T47D (cell line): ENCODE data around the gene YY1.
A peak's percentile ranks its signal among the peaks of the same experiment; 100 is the strongest.
"Not testable (repeated sequence)": the region's sequence is repeated elsewhere in the genome, so short reads cannot be mapped to it uniquely, and the experiment has no call there.

ENCODE experiments used
- DNase-seq, 2 experiments: peaks; one replicate each; pipeline versions ENCODE4 v3.0.0 to v3.0.0-alpha.2; 2011 to 2012; ENCODE audit warnings: low read depth in 1 of 2, low spot score in 1 of 2
- JUND ChIP-seq: IDR thresholded peaks from 2 replicates; pipeline ENCODE4 v1.6.1; 2012; ENCODE audit warnings: low read depth
- in situ Hi-C: cut with HindIII; loops from 2 replicates; pipeline ENCODE4 v1.10.0; 2016; ENCODE audit warnings: low sequenced_read_pairs, low pct_unique_long_range_greater_than_20kb

Gene YY1

DNA sequence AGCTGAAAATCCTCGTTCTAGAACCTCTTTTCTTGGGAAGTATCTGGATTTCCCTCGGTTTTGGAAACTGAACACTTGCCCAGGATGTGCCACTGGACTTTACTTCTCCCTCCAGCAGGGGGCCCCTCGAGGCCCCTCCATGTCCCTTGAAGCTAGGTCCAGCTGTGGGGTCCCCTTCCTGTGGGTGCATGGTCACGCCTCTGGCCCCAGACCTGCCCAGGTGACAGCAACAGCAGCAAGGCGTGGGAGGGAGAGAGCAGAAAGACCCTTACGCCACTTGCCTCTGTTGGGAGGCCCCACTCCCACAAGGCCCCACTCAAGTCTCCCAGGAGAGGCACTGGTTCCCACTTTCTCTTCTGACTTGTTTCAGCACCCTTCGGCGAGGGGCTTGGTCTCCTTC, 64.2 kb downstream of the YY1 start:
- peak in 1 of 2 experiments; percentile 50 for DNase-seq
- in situ Hi-C loops, result no loop called here
- no peak for TF ChIP-seq JUND

DNA sequence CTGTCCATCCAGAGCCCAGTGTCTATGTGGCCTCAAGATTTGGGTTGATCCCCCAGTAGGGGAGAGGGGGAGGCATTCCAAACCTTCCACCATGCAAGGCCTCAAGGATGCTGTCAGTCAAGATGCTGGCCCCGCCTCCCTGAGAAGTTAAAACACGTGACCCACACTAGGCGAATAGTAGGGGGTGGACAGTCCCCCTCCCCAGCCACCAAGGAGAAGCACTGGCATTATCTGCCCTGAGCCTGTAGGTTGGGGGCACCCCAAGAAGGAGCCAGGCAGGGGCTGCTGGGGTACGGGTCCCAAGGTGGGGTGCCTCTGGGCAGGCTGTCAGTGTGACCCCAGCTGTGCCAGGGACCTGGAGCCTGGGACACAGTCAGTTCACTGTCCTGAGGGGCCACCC, 65.0 kb downstream of the YY1 start:
- no peak for TF ChIP-seq JUND
- peak in 1 of 2 experiments; percentile 35 for DNase-seq
- in situ Hi-C loops, result no loop called here

DNA sequence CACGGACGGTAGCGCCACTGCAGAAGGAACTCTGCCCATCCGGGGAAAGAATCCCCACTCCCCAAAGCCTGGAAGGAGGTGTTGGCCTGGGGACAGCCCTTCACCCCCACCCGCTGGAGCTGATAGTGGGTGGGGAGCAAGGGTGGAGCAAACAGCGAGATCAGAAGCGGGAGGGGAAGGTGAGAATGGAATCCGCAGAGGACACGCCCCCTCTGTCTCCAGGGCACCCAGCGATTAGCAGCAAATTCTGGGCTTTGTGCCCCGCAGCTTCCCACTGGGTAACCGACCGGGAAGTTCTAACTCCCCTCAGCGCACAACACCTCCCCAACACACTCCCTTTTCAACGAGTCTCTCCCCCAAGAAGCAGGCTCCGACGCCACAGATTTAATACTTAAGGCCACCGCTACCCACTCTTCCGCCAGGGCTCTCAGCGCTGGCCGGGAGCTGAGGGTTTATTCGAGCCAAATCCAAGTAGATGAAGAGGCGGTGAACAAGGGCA, 65.9 kb downstream of the YY1 start:
- no peak for TF ChIP-seq JUND
- peak; percentile 66 to 82 for DNase-seq
- in situ Hi-C loops, result no loop called here

DNA sequence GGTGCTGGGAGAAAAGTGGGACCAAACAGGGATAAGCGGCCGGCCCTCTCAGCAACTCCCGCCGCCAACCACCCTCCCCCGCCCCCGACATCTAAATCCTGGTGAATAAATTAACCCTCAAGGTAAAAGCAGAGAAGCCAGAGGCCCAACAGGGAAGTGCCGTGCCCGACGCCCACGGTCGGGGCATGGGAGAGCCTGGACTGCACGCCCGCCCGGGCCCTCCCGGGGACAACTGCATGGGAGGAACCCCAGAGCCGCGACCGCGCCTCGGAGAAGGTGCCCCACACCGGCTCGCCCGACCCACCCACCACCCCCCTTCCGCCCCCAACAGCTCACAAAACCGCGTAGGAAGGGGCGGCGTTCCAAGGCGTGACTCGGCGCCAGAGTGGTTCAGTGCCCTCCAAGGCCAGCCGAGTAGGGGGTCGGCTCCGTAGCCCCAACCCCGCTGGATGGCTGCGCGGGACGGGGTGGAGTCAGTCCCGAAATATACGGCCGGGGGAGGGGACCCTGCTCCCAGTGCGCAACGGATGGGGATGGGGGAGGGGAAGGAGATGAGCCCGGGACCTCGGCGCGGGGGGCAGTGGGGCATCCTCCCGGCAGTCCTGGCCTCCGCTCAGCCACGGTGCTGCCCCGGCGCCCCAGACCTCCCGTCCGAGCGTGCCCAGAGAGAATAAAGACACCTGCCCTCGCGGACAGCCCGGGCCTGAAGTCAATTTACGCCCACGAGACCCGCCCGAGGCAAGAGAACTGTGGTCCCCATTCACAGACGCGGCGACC, 66.6 kb downstream of the YY1 start:
- TF ChIP-seq JUND, result no peak
- peak; percentile 25 to 64 for DNase-seq
- in situ Hi-C loops, result no loop called here

DNA sequence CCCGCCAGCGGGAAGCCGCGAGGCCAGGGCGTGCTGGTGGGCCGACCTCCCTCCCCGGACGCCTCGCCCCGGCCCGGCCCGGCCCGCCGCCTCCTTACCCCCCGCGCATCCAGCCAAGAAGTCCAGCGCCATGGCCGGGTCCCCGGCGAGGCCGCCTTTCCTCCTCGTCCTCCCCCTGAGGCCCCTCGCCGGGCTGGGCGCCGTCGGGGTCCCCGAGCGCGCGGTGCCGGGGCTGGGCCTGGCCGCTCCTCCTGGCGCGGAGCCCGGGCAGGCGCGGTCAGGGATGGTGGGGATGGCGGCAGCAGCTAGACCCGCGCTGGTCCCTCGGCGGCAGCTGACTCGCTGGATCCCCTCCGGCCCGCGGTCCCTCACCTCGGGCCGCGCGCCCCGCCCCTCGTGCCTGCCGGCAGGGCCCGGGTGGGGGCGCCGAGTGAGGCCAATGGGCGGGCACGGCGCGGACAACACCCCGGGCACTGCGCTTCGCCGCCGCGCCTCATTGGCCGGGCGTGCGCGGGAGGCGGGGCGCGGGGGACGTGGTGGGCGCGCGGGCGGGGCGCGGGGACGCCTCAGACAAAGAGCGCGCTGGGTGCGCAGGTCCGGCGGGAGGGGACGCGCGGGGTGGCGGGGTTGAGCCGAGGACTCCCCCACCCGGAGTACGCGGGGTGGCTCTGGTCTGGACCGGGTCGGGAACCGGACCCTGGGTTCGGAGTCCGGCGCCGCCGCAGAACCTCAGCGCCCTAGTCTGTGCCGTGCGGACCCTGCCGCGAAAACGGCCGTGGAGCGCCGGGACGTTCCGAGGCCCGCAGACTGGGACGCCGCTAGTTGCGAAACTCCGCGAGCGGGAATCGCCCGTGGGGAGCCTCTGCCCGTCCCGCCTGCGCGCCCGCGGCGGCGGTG, 67.4 kb downstream of the YY1 start, which contains the start of gene SLC25A29:
Gene SLC25A29, minus strand, starts transcription at position 344 of the 897 bp plus-strand sequence. Its CDS starts 212 bp downstream, at position 132.
- peak; percentile 94 to 97 for DNase-seq
- no peak for TF ChIP-seq JUND
- in situ Hi-C loops, result no loop called here

DNA sequence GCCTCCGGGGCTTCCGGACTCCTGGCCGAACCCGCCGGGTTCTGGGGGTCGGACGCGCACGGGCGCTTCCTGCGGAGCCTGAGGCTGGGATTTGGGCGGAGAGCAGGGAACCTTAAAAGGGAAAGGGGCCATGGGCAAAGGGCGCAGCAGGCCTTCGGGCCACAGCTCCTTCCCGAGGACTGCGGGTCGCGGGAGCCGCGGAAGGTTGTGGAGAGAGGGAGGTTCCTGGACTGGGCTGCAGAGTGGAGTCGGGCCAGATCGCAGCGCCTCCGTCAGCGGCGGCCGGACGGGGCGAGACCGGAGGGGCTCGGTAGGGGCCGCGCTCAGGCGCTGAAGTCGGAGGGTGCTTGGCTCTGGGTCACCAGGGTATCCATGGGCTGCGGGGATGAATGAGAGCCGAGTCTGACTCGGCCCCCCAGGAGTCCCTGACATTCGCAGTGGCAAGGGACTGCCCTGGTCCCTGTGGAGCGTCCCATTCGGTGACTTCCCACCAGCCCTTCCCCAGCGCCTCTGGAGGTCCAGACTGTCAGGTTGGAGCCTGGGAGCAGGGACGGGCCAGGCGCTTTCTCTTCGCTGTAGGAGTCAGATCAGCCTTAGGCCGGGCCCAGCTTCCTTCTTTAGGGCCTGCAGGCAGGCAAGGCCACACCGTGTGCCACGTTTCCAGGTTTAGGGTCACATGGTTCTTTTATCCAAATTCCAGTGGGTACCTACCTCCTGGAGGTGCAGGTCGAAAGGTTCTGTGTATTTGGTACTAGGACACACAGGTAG, 68.2 kb downstream of the YY1 start:
- peak; percentile 51 to 61 for DNase-seq
- in situ Hi-C loops, result no loop called here
- no peak for TF ChIP-seq JUND

DNA sequence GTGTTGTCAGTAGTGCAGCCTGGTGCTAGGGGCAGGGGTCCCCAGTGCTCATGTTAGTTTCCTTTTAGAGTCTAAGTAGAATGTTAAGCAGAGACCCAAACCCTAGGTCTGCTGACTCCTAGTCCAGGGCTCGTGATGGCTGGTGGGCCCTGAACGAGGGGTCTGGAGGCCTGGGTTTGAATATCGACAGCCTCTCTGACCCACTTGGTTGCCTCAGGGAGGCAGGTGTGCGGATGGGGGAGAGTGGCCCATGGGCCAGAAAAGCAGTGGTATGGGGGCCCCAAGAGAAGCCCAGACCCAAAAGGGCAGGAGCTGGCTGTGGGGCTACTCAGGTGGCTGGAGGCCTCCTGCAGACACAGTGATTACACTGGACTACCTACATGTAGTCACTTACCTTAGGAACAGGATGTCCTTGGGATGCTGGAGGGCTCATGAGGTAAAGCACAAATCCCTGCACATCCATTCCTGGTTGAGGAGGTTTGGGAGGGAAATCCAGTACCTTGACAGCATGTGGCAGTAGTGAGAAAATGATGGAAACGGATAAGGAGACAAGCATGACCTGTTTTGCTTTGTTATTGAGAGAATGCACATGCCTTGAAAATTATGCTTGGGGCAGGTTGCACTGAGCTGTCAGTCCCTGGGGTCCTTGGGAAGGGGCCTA, 69.0 kb downstream of the YY1 start:
- in situ Hi-C loops, result no loop called here
- DNase-seq, result peak; percentile 93 to 94
- TF ChIP-seq JUND, result no peak

DNA sequence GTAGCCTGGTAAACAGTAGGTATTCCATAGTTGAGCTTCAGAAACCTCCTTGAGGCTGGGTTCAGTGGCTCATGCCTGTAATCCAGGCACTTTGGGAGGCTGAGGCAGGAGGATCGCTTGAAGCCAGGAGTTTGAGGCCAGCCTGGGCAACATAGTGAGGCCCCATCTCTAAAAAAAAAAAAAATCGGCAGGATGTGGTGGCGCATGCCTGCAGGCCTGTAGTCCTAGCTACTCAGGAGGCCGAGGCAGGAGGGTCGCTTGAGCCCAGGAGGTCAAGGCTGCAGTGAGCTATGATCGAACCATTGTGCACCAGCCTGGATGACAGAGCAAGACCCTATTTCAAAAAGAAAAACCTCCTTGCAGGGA, 69.5 kb downstream of the YY1 start:
- DNase-seq, in situ Hi-C loops: not testable (repeated sequence)

DNA sequence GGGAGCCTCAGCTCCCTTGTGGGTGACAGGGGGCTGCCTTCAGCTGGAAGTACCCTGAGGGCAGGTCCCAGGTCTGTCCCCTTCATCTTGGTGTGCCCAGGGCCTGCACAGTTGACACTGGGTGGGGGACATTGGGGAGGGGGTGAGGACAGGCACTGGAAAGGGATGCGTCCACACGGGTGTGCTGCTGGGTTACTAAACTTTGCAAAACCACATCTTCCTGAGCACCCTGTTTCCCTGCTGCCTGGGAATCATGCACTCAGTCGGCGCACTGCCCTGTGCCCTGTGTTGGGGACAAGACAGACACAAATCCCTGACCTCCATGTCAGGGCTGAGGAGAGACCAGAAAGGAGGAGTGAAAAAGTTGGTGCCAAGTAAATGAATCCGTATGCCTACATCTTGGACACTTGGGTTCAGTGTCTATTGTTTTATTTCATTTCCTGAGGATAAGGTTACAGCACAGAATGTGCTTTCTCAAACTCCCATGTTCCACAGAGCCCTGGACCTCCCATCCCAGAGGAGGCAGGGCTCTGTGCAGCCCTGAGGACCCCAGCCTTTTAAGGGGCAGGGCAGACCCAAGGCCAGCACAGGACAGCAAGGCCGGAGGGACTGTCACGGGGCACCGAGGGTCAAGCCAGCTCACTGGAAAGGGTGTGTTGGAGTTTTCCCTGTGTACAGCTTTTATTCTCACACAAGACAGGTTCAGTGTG, 70.2 kb downstream of the YY1 start:
- no peak for TF ChIP-seq JUND
- in situ Hi-C loops, result no loop called here
- DNase-seq, result no peak

DNA sequence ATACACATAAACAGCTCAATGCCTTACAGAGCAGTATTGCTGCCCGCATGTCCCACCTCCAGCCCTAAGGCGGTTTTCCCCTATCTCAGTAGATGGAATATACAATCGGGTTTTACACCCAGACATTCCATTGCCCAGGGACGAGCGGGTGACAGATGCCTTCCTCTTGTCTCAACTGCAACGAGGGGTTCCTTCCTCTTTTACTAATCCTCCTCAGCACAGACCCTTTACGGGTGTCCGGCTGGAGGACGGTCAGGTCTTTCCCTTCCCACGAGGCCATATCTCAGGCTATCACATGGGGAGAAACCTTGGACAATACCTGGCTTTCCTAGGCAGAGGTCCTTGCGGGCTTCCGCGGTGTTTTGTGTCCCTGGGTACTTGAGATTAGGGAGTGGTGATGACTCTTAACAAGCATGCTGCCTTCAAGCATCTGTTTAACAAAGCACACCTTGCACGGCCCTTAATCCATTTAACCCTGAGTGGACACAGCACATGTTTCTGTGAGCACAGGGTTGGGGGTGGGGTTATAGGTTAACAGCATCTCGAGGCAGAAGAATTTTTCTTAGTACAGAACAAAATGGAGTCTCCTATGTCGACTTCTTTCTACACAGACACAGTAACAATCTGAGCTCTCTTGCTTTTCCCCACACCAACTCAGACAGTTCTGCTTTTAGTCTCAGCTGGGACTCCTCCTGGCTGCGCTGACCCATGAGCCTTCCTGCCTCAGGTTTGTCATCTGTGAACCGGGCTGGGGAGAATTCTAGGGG, 73.3 kb downstream of the YY1 start:
- DNase-seq, result not testable (repeated sequence)

More for the DNA sequence above, 73.3 kb downstream of the YY1 start:
- in situ Hi-C loops, result not testable (repeated sequence)
